NCI-H2196 treated with DMSO at 0.1 percent for 48 hours (cell line): Measurements from ENCODE around the gene ULK4.
"Not testable (repeated sequence)": the region's sequence is repeated elsewhere in the genome, so short reads cannot be mapped to it uniquely, and the experiment has no call there.

Source experiments
- DNase-seq: peaks from one replicate; lab custom pipeline; 2025; ENCODE audit not compliant: unreplicated experiment; lab: John Stamatoyannopoulos, UW

ULK4 gene

DNA sequence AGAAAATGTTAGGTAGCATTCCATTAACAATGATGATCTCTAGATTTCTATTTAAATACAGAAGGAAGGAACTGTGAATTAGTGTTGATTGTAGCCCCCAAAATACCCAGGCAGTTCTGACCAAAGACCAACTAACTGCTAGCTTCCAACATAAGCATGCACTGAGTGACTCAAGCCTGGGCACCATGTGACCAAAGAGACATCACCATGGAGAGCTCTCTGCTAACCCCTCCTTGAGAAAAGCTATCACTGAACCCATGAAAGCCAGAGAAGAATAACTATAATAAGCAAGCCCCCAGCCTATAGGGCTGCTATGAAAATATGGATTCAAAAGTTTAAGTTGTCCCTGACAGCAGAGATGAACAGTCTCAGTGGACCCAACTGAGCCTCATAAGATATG lies 310.2 kb downstream of the ULK4 start:
- no peak for DNase-seq

DNA sequence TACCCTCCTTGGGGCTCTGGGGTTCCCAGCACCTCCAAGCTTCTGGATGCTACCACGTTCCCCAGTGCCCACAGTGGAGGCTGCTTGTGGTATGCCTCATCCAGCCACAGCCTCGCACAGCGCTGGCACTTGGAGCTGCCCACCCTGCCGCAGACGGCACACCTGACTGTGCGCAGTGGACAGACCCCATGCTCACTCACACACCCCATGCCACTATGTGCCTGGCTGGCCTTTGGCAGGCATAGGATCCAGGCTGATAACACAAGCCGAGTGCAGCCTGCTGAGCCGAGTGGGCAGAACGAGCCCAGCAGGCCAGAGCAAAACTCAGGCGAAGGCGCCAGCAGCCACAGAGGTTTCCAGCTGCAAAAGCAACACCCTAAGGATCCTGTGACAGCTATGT lies 311.5 kb downstream of the ULK4 start:
- no peak for DNase-seq

DNA sequence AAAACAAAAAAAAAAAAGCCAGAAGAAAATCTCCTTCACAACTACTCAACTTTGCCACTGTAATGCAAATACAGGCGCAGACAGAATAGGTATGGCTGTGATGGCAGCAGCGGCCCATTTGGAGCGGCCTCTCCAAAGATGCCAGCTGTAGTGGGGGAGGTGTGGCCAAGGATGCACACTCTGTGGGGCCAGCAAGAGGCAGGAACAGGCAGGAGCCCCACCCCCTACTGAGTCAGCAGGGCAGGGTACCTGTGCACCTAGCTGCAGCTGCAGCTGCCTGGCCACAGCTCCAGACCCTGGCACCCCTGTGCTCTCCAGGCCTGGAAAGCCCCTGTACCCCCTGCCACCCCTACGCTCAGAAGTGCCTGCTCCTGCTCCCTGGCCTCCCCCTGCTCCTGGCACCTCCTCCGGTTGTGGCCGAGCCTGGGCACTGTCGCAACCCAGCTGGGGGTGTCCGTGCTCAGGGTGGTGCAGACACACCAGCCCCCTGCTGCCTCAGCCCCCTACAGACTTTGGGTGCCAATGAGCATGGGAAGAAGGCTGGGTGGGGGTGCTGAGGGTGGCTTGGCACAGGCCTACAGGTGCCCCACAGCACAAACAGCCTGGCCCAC lies 312.7 kb downstream of the ULK4 start:
- DNase-seq, result no peak

DNA sequence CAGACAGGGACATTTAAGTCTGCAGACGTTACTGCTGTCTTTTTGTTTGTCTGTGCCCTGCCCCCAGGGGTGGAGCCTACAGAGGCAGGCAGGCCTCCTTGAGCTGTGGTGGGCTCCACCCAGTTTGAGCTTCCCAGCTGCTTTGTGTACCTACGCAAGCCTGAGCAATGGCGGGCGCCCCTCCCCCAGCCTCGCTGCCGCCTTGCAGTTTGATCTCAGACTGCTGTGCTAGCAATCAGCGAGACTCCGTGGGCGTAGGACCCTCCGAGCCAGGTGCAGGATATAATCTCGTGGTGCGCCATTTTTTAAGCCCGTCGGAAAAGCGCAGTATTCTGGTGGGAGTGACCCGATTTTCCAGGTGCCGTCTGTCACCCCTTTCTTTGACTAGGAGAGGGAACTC lies 314.2 kb downstream of the ULK4 start:
- DNase-seq, result not testable (repeated sequence)

DNA sequence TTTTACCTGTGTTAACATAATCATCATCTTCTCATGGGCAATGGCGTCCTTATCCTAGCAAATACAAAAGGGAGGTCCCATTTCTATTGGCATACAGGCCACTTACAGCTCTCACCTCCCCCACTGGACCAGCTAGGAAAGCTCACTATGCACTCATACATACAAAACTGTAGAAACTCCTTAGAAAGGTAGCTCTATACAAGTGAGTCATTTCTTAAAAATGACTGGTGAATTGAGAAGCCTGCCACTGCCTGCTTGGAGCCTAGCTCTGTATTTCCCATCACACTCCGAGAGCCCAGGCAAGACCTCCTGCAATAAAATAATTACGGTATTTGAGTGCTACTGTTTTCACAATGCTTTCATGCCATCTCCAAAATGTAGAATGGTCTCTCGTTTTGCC lies 321.8 kb downstream of the ULK4 start:
- DNase-seq, result no peak

DNA sequence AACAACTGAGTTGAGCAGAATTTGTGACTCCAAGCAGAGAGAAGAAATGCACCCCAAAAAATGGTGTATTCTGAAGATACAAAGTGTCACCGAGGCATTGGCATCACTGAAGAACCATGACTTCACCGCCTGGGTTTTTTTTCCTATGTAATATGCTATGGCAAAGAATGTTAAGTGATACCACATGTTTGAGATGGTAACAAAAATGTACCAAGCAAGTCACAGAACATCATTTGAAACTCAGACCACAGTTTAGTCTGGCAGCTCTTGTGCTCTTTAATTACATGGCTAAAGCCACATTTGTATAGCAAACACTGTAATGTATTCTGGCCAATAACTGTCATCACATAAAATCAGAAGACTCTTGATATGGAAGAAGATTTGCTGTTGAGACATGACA lies 323.5 kb downstream of the ULK4 start:
- DNase-seq, result no peak

DNA sequence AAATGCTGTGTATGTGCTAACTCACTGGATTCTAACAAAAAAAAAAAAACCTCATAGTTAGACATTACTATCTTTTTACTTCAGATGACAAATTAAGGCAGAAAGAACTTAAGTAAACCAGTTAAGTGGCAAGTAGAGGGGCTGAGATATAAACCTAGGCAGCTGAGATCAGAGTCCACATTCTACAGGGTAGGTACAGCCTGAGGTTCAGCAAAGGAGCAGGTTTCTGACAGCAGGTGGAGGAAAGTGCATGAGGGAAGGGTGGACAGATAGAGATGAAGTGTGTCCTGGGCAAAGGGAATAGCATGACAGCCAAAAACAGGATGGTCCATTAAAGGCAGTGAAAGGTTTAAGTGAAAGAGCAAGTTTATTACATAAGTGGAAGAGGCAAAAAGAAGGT lies 329.2 kb downstream of the ULK4 start:
- DNase-seq, result no peak

DNA sequence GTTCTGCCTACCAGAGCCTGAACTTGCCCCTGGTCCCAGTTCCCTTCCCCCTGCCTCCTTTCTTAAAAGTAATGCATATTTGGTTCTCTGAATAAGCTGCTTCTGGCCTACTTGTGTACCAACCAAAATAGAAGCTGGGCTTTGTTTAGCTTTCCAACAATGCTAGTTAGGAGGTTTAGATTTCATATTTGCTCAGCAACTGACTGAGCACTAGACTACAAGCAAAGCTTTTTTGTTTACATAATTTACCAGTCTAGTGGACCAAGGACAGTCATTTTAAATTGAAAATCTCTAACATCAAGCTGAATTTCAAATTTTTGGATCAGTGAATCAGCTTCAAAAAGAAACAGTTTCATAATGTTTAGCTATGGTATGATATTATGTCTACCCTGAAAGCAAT lies 331.2 kb downstream of the ULK4 start:
- DNase-seq, result peak; percentile 1

DNA sequence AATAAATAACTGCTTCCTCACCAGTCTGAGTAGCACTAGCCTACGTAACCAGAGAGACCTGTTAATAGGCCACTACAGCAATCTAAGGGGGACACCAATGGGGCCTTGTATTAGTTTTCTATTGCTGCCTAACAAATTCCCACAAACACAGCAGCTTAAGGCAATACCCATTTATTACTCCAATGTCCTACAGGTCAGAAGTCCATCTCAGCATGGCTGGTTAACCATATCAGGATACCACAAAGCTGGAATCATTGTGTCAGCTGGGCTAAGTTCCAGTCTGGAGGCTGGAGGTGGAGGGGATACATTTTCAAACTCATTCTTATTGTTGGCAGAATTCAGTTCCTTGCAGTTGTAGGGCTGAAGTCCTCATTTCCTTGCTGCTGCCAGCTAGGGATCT lies 331.9 kb downstream of the ULK4 start:
- DNase-seq, result no peak

DNA sequence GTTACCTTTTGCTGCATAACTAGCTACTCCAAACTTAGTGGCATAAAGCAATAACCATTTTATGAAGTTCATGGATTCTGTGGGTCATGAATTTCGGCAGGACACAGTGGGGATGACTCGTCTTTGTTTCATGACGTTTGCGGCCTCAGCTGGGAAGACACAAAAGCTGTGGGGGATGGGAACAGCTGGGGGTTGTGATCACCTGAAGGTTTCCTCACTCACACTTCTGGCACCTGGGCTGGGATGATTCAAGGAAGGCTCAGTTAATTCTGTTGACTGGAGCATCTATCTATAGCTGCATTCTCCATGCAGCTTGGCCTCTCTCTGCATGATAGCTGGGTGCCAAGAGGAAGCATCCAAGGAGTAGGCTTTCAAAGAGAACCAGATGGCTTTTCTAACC lies 332.8 kb downstream of the ULK4 start:
- DNase-seq, result no peak

DNA sequence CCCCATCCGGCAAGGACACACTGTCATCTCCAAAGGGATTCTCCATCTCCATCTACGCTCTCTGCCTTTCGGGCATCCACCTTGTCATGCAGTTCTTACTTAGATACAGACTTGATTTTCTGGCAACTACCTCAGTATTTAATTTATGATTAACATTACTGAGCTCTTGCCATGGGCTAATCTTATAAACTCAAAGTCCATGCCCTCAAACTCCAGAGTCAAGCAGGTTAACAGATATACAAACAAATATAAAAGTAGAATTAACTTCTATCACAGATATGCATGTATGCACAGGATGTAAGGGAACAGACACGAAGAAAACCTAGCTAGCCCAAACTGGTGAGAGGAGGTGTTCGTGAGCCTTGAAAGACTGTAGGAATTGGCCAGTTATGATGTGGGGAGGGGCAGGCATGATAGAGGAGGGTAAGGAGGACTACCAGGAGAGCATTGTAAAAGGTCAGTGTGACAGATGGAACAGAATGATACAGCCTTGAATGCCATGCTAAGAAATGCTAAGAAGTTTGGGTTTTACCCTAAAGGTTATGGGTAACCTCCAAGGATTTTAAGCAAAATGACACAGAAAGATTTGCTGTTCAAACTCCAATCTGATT lies 334.3 kb downstream of the ULK4 start:
- DNase-seq, result no peak

DNA sequence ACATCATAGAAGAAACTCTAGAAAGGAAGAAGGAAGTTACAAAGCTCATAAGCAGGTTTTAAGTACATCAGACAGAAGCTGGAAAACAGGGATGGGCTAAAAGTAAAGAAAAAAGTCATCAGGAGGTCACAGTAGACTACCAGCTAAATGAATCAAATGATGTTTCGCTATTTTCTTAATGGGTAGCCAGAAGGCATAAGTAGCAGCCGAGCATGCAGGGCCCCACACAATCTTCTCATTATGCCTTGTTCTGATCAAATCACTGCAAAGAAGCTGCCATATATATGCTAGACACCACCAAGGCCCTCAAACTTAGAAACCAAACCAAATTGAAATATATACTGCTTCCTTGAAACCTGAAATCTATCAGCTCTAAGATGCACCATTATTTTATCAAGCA lies 349.1 kb downstream of the ULK4 start:
- no peak for DNase-seq

DNA sequence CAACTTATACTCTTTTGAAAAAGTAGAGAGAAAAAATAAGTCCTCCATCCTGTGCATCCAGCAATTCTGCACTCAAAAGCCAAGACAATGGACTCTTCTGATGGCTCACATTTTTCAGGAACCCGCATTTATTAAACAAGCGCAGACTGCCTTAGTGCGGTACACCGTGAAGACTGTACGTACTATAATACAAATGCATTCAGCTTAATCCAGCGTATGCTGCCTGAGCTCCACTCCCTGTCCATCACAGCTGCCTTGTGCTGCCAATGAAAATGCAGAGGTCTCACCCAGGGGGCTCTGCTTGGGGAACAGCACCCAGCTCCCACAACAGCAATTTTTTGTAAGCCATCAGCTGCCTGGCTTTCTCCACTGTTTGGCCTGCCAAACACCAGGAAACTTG lies 350.9 kb downstream of the ULK4 start:
- no peak for DNase-seq

DNA sequence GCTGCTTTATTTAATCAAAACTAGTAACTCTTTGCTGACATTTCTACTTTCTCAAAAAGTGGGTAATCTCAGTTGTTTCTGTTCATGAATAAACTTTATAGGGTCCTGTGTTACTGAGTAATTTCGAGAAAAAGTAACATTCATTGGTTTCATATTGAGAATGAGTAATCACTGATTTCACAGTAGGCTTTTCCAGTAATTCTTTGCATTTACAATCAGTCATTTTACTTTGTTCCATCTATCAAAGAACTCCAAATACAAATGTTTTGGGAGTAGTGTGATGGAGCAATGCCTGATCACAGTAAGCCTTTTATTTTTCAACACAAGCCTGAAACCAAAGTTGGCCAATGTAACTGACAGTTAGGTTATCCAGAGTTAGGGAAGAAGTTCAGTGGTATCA lies 353.6 kb downstream of the ULK4 start:
- no peak for DNase-seq

DNA sequence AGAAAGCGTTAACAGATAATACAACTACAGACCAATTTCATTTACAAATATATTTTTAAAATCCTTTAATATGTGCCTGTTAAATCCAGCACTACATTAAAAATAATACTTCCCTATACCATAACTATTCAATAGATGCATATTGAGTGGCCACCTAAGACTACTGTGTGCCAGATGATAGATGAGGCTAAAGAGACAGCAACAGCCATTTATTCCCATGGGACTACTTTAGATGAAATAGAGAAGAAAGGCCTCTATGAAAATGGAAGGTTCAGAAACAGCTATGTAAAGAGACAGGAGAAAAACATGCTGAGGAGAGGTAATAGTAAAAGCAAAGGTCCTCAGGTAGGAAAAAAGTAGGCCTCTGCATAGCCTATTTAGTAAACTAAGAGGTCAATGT lies 358.1 kb downstream of the ULK4 start:
- no peak for DNase-seq

DNA sequence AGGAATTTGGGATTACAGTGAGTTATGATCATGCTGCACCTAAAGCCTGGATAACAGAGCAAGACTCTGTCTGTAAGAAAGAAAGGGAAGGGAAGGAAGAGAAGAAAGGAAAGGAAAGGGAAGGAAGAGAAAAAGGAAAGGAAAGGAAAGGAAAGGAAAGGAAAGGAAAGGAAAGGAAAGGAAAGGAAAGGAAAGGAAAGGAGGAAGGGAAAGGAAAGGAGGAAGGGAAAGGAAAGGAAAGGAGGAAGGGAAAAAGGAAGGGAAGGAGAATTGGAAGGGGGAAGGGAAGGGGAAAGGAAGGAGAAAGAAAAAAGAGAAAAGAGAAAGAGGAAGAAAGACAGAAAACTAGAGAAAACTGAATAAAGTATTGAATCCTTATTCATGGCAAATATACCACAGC lies 359.8 kb downstream of the ULK4 start:
- DNase-seq, result no peak

DNA sequence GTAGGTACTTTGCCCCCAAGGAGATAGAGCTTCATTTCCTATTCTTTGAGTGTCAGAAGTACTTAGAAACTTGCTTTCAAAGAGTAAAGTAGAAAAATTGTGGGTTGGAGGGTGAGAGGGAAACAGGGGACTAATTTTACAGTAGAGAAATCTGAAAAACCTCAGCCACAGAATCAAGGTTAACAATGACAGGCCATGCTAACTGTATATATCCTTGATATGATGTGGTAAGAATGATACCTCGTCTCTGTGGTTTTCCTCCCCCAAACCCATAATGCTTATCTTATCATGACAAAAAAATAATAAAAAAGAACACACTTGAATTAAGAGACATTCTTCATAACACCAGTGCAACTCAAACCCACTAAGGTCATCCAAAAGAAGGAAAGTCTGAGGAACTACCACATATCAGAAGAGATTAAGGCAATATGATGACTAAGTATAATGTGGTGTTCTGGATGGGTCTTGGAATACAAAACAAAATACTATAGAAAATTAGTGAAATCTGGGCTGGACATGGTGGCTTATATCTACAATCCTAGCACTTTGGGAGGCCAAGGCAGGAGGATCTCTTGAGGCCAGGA lies 360.4 kb downstream of the ULK4 start:
- no peak for DNase-seq

DNA sequence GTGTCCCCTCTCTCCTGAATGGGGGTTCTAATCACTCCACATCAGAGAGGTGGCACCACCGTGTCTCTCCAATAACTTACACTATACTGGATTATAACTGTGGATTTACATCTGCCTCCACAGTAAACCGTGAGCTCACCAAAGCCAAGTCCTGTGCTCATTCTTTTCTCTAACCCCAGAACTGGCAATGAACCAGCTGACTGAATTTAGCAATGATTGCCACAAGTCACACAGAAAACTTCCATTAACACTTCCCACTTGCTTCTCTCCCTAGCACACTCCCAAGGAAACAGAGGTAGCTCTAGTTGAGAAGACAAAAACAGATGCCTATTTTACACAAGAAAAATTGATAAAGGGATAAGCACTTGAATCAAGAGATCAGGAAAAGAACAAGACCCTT lies 361.3 kb downstream of the ULK4 start:
- no peak for DNase-seq

DNA sequence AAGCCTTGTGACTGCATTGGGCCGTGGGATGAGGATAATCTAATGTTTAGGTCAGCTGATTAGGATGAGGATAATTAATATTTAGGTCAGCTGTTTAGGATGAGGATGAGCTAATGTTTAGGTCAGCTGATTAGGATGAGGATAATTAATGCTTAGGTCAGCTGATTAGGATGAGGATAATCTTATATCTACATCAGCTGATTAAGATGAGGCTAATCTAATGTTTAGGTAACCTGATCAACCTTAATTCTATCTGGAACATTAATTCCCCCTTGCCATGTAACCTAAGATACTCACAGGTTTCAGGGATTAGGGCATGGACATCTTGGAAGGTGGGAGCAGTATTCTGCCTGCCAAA lies 362.8 kb downstream of the ULK4 start:
- DNase-seq, result no peak

DNA sequence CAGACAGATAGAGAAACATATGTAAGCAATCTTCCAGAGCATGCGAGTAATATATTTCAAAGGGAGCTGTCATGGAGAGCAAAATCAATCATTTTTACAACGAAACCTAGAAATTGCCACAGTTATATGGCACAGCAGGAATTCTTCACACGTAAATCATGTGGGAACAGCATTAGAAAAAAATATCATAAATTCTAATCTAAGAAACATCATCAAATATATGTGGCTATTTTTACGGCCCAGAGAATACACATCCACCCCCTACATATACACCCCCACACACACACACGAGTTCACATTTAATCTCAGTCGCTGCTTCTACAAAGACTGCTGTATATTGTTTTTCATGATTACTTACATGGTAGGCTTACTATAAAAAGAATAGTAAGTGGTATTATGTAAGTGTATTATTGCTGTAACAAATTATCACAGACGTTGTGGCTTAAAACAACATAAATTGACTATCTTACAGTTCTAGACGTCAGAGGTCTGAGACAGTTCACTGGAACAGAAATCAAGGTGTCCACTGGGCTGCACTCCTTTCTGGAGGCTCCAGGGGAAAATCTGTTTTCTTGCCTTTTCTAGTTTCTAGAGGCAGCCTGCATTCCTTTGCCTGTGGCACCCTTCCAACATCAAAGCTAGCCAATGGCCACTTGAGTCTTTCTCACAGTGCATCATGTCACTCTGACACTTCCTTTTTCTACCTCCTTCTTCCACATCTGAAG lies 363.3 kb downstream of the ULK4 start:
- DNase-seq, result no peak

DNA sequence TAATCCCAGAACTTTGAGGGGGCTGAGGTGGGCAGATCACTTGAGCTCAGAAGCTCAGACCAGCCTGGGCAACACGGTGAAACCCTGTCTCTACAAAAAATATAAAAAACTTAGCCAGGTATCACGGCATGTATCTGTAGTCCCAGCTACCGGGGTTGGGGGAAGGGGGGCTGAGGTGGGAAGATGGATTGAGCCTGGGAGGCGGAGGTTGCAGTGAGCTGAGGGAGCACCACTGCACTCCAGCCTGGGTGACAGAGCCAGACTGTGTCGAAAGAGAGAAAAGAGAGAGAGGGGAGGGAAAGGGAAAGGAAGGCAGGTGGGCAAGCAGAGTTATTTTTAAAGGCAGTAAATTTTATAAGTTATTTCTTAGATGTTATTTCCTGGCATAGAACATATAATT lies 368.1 kb downstream of the ULK4 start:
- no peak for DNase-seq

DNA sequence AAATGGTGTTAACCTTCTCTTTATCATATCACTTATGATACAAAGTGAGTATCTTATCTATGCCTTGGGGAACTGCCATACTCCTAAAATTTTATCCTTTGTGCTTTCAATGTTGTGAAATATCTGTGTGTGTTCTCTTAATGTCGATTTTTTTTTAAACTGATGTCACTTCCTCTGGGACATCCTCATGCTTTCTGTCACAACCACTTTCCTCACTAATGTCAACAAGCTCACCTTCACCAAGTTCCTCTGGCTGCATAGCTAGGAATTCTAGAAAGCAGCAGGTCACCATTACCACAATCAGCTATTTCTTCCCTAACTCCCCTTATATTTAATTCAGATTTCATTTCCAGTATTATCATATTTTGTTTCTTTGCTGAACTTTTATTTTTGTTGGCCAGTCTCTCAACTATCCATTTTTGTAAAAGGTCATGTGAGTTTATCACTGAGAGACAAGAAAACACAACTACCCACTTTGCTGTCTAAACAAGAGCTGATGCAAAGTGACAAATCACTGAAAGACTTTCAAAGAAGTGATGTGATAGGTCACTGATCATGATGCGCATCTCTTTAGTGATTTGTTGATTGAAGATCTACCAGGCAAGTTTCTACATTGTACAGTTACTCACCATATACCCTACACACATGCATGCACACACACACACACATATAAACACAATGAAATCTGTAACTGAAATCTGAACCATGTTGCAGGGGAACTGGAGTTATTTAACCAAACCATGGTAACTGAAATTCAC lies 369.0 kb downstream of the ULK4 start:
- no peak for DNase-seq
